Measurements from ENCODE around the gene ATOSA. TPM values are rescaled to one million over a fixed set of nuclear protein-coding genes. Genes with fewer than 3 reads are reported as not detected.

The ATOSA gene
- total RNA-seq, 1 experiment from 2014 or later, result 13.2 TPM

DNA sequence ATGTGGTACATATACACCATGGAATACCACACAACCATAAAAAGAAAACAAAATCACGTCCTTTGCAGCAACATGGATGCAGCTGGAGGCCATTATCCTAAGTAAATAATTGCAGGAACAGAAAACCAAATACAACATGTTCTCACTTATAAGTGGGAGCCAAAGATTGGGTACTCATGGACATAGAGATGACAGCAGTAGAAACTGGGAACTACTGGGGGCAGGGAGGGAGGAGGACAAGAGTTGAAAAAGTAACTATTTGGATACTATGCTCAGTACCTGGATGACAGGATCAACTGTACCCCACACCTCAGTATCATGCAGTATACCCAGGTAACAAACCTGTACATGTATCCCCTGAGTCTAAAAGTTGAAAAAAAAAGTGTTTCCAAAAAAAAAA lies 23.2 kb upstream of the ATOSA start:
- POLR2A ChIA-PET, result no interaction called here
- ATAC-seq (no peak), DNase-seq (ENCODE audit: low spot score) (no peak)
- H3K4me1 Mint-ChIP-seq, result no peaks in the 10 kb centered on the region
- TF ChIP-seq CREM (CRISPR knock-in tag; IDR thresholded peaks at IDR 0.05) (no peak), ARID4B (CRISPR knock-in tag; IDR thresholded peaks at IDR 0.05; ENCODE audit: borderline replicate concordance) (no peak), ZNF232 (CRISPR knock-in tag; IDR thresholded peaks at IDR 0.05) (no peak), ATF1 (CRISPR knock-in tag; IDR thresholded peaks at IDR 0.05) (no peak), MXD4 (CRISPR knock-in tag; IDR thresholded peaks at IDR 0.05; ENCODE audit: borderline replicate concordance) (no peak), USF1 (CRISPR knock-in tag; IDR thresholded peaks at IDR 0.05) (no peak), NR1H2 (CRISPR knock-in tag; IDR thresholded peaks at IDR 0.05) (no peak), GRHL2 (CRISPR knock-in tag; IDR thresholded peaks at IDR 0.05; ENCODE audit: insufficient replicate concordance, severe bottlenecking) (no peak), JUN (CRISPR knock-in tag; IDR thresholded peaks at IDR 0.05) (no peak), ESRRA (CRISPR knock-in tag; IDR thresholded peaks at IDR 0.05; ENCODE audit: borderline replicate concordance) (no peak), OVOL2 (CRISPR knock-in tag; IDR thresholded peaks at IDR 0.05; ENCODE audit: borderline replicate concordance) (no peak), FOXP4 (CRISPR knock-in tag; IDR thresholded peaks at IDR 0.05) (no peak), SMAD4 (CRISPR knock-in tag; IDR thresholded peaks at IDR 0.05) (no peak), ZNF317 (CRISPR knock-in tag; IDR thresholded peaks at IDR 0.05; ENCODE audit: borderline replicate concordance, low read depth) (no peak), CTCF (IDR thresholded peaks at IDR 0.05) (no peak), SOX15 (CRISPR knock-in tag; IDR thresholded peaks at IDR 0.05) (no peak), GABPB1 (CRISPR knock-in tag; IDR thresholded peaks at IDR 0.05) (no peak), SMAD3 (CRISPR knock-in tag; IDR thresholded peaks at IDR 0.05; ENCODE audit: borderline replicate concordance) (no peak), ETV6 (CRISPR knock-in tag; IDR thresholded peaks at IDR 0.05) (no peak)
- TF ChIP-seq, protein P1, sequence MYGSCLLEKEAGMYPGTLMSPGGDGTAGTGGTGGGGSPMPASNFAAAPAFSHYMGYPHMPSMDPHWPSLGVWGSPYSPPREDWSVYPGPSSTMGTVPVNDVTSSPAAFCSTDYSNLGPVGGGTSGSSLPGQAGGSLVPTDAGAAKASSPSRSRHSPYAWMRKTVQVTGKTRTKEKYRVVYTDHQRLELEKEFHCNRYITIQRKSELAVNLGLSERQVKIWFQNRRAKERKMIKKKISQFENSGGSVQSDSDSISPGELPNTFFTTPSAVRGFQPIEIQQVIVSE (CRISPR knock-in tag; IDR thresholded peaks at IDR 0.05; ENCODE audit: borderline replicate concordance), result no peak
- H3K4me3 Mint-ChIP-seq, result no peak overlapping the region
- no peak overlapping the region for H3K27ac Mint-ChIP-seq
- no peaks in the 10 kb centered on the region for H3K27me3 Mint-ChIP-seq (ENCODE audit: low read depth)
- CTCF ChIA-PET, result no interaction called here
- H3K36me3 Mint-ChIP-seq, result no peaks in the 10 kb centered on the region
- no peaks in the 10 kb centered on the region for H3K9me3 Mint-ChIP-seq
